Gastrocnemius medialis (tissue), 4 donors: Measurements from ENCODE around the gene ADRA2B. TPM values are rescaled to one million over a fixed set of nuclear protein-coding genes. Genes with fewer than 3 reads are reported as not detected.
"Not testable (repeated sequence)": the region's sequence is repeated elsewhere in the genome, so short reads cannot be mapped to it uniquely, and the experiment has no call there.

Experiments used
- ATAC-seq, 2 donors: fragments of 150-250 bp; one replicate each; pipeline ENCODE4 v1.9.1; 2016
- DNase-seq, 2 donors: peaks; one replicate each; pipeline ENCODE4 v3.0.0-alpha.2; 2019
- H3K27ac ChIP-seq, 4 donors: fragments of 200-600 bp; sonication (generic); 1 replicate in 1 of 4; 2 replicates in 3 of 4; pipeline ENCODE4 v1.5.1; 2016 to 2018; ENCODE audit warnings: mild to moderate bottlenecking in 2 of 4, moderate library complexity in 1 of 4
- H3K27me3 ChIP-seq, 3 donors: fragments of 200-600 bp; sonication (generic) in 2 of 3; 1 replicate in 1 of 3; 2 replicates in 2 of 3; pipeline versions ENCODE4 v1.5.1 to v1.6.0; 2016 to 2019; ENCODE audit warnings: mild to moderate bottlenecking in 1 of 3, moderate library complexity in 1 of 3
- H3K36me3 ChIP-seq, 2 donors: fragments of 200-600 bp; sonication (generic) in 1 of 2; one replicate each; pipeline ENCODE4 v1.5.1; 2017 to 2018
- H3K4me1 ChIP-seq, 2 donors: fragments of 200-600 bp; sonication (generic) in 1 of 2; one replicate each; pipeline ENCODE4 v1.5.1; 2016 to 2017; ENCODE audit warnings: mild to moderate bottlenecking in 2 of 2
- H3K4me3 ChIP-seq, 4 donors: fragments of 200-600 bp; sonication (generic) in 3 of 4; 1 replicate in 1 of 4; 2 replicates in 3 of 4; pipeline ENCODE4 v1.5.1; 2016 to 2019; ENCODE audit warnings: mild to moderate bottlenecking in 2 of 4
- H3K9me3 ChIP-seq, 3 donors: fragments of 200-600 bp; sonication (generic) in 2 of 3; 1 replicate in 1 of 3; 2 replicates in 2 of 3; pipeline ENCODE4 v1.5.1; 2016 to 2019
- POLR2A ChIP-seq, 2 donors: fragments of 450-650 bp; IDR thresholded peaks; one replicate each; pipeline ENCODE4 v1.6.1; 2017; ENCODE audit warnings: antibody characterized with exemption in 2 of 2, mild to moderate bottlenecking in 2 of 2, moderate library complexity in 2 of 2
- in situ Hi-C, 4 donors: fragments of 200-750 bp; cut with MboI; loops; one replicate each; pipeline versions ENCODE4 v1.15.0 to v1.8.0; 2017; ENCODE audit warnings: low sequenced_read_pairs in 4 of 4
- intact Hi-C: fragments of 100-400 bp; cut with DNase I; formaldehyde crosslinking; loops from one replicate; pipeline ENCODE4 v1.15.1; 2023; ENCODE audit warnings: low total_unique reads
- total RNA-seq, 4 donors: library from RNA; depleted of rRNA; stranded (reverse); fragments of >200 nt; gene quantifications; one replicate each; pipeline versions ENCODE4 v1.1.0 to v1.2.3, GENCODE V29; 2016
- TF ChIP-seq, protein P1 (sequence below), 5 experiments: fragments of 450-650 bp in 3 of 5; fragments of 200-600 bp in 2 of 5; sonication (generic) in 2 of 5; IDR thresholded peaks in 4 of 5; conservative IDR thresholded peaks in 1 of 5; 1 replicate in 4 of 5; 2 replicates in 1 of 5; pipeline ENCODE4 v1.5.1; 2016 to 2019; ENCODE audit warnings: antibody characterized with exemption in 5 of 5, mild to moderate bottlenecking in 3 of 5, moderate library complexity in 3 of 5

Gene ADRA2B
- total RNA-seq, 4 donors from 2014 or later: 2.4 to 5.6 (median 3.6) TPM

DNA sequence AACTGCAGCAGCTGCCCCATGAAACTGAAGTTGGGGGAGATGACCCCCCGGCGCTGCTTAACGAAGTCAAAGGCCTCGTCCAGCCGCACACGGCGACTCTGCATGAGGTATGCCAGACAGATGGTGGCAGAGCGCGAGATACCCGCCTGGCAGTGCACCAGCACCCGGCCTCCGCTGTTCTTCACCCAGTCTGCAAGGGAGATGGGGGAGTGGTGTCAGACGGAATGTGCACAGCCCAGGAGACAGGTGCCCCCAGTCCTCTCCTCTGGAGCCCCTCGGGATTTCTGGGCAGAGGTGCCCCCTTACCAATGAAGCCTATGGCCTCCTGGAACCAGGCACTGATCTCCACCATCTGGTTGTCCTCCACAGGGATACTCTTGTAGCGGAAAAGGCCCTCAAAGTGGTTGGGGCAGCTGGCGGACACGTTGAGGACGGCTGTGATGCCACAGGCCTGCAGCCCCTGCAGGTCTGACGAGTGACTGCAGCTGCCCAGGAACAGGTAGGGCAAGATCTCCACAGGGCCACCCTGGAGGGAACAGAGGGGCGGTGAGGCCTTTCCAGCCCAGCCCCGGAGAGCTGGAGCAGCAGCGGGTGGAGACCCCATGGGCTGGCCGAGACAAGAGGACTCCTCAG is 27.6 kb upstream of the ADRA2B start:
- no peak for DNase-seq
- TF ChIP-seq, protein P1, sequence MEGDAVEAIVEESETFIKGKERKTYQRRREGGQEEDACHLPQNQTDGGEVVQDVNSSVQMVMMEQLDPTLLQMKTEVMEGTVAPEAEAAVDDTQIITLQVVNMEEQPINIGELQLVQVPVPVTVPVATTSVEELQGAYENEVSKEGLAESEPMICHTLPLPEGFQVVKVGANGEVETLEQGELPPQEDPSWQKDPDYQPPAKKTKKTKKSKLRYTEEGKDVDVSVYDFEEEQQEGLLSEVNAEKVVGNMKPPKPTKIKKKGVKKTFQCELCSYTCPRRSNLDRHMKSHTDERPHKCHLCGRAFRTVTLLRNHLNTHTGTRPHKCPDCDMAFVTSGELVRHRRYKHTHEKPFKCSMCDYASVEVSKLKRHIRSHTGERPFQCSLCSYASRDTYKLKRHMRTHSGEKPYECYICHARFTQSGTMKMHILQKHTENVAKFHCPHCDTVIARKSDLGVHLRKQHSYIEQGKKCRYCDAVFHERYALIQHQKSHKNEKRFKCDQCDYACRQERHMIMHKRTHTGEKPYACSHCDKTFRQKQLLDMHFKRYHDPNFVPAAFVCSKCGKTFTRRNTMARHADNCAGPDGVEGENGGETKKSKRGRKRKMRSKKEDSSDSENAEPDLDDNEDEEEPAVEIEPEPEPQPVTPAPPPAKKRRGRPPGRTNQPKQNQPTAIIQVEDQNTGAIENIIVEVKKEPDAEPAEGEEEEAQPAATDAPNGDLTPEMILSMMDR (IDR thresholded peaks at IDR 0.05 in 4 of 5, conservative IDR thresholded peaks at IDR 0.05 in 1 of 5): no peak
- TF ChIP-seq POLR2A (IDR thresholded peaks at IDR 0.05): no peak
- no peaks in the 10 kb centered on the region for H3K36me3 ChIP-seq
- no peak for ATAC-seq
- intact Hi-C loops: loop anchor here (2.0 kb wide), 3 partner anchors 31 to 117 kb away; partner anchors contain the start of gene STARD7
- H3K9me3 ChIP-seq: no peaks in the 10 kb centered on the region
- H3K27ac ChIP-seq: peak overlapping the region in 1 of 4 donors; percentile 67
- peak overlapping the region in 2 of 4 donors; percentile 44 to 55 for H3K4me3 ChIP-seq
- in situ Hi-C loops: loop anchor here in 2 of 4 donors (25.0 kb wide), 2 partner anchors 118 to 368 kb away; partner anchors contain the start of genes CIAO1 (in 1 of the 2), NEURL3 (in 1 of the 2) and TMEM127 (in 1 of the 2)
- peaks cover 0 to 7% of the 10 kb centered on the region in 2 donors for H3K4me1 ChIP-seq
- no peaks in the 10 kb centered on the region for H3K27me3 ChIP-seq

DNA sequence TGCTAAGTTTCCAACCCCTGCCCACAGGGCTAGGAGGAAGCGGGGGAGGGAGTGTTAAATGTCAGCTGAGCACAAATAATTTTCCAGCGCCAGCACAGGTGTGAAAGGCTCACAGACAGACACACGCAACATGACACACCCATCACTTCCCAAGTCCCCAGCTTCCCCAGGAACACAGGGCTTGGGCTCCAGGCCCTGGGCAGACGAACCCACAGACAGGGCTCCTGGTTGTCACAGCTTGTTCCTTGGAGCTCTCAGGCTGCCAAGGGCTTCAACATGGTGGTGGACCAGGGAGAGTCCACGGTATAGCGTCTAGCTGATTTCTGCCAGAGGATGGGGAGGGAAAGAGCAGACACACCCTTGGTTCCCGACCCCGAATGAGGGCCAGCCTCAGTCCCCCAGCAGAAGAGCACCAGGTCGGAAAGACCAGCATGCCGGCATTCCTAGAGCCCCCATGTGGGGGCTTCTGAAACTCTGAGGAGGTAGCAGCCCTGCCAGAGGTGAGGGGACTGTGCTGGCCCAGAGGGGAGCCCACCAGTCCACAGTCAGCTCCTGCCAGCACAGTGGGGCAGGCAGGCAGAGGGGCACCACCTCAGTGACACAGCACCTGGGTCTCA is 27.0 kb upstream of the ADRA2B start:
- no peak overlapping the region for H3K4me3 ChIP-seq
- in situ Hi-C loops: loop anchor here in 2 of 4 donors (25.0 kb wide), 2 partner anchors 119 to 369 kb away; partner anchors contain the start of genes CIAO1 (in 1 of the 2), NEURL3 (in 1 of the 2) and TMEM127 (in 1 of the 2)

DNA sequence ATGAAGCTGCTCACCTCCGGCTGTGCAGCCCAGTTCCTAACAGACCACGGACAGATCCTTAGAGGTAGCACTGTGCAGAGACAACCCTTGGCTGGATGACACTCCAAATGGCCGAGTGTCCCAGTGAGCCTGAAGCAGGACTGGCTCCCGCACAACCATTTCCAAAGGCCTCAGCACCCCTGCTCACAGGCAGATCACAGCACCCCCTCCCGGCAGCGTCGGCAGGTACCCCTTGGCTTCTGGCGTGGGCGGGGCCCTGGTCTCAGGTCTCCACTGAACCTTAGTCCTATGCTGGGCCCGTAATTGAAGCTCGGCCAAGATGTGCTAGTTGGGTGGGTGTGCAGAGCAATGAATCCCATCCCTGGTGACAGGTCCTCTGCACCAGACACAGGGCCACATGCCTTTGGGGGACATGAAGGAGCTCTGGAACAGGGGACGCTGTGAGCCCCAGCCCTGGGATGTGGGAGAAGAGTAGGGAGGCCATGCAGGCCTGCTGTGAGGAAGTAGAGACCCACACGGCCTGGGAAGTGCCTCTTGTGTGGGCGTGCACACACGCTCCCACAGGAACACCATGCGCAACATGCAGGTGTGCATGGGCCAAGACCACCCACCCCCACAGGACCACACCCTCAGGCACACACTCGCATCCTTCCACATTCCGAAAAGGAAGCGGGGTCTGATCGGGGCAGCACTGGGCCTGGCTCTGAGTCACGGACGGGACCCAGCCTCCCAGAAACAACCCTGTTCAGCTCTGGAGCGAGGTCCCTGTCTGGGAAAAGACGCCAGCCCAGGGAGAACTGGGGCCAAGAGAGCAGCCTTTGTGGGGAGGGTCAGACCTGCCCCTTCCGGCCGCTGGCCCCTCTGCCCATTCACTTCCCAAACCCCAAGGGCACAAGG is 26.1 kb upstream of the ADRA2B start:
- peaks cover 0 to 7% of the 10 kb centered on the region in 2 donors for H3K4me1 ChIP-seq
- H3K27me3 ChIP-seq: no peaks in the 10 kb centered on the region
- no peak overlapping the region for H3K4me3 ChIP-seq
- TF ChIP-seq, protein P1 (IDR thresholded peaks at IDR 0.05 in 4 of 5, conservative IDR thresholded peaks at IDR 0.05 in 1 of 5): no peak
- TF ChIP-seq POLR2A (IDR thresholded peaks at IDR 0.05): no peak
- intact Hi-C loops: no loop called here
- in situ Hi-C loops: loop anchor here in 2 of 4 donors (25.0 kb wide), 2 partner anchors 120 to 370 kb away; partner anchors contain the start of genes CIAO1 (in 1 of the 2), NEURL3 (in 1 of the 2) and TMEM127 (in 1 of the 2)
- DNase-seq (no peak), ATAC-seq (no peak)
- no peak overlapping the region for H3K27ac ChIP-seq
- no peaks in the 10 kb centered on the region for H3K36me3 ChIP-seq
- no peaks in the 10 kb centered on the region for H3K9me3 ChIP-seq

More for the DNA sequence above, 27.0 kb upstream of the ADRA2B start:
- intact Hi-C loops: no loop called here
- H3K36me3 ChIP-seq: no peaks in the 10 kb centered on the region
- ATAC-seq: no peak
- TF ChIP-seq, protein P1 (IDR thresholded peaks at IDR 0.05 in 4 of 5, conservative IDR thresholded peaks at IDR 0.05 in 1 of 5): no peak
- no peak for TF ChIP-seq POLR2A (IDR thresholded peaks at IDR 0.05)
- H3K27ac ChIP-seq: no peak overlapping the region
- no peaks in the 10 kb centered on the region for H3K9me3 ChIP-seq
- H3K4me1 ChIP-seq: peaks cover 0 to 7% of the 10 kb centered on the region in 2 donors
- DNase-seq: no peak
- H3K27me3 ChIP-seq: no peaks in the 10 kb centered on the region

DNA sequence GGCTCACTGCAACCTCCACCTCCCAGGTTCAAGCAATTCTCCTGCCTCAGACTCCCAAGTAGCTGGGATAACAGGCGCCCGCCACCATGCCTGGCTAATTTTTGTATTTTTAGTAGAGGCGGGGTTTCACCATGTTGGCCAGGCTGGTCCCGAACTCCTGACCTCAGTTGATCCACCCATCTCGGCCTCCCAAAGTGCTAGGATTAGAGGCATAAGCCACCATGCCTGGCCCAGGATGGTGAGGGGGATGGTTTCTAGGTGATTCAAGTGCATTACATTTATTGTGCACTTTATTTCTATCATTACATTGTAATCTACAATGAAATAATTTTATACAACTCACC is 25.2 kb upstream of the ADRA2B start:
- in situ Hi-C loops: loop anchor here in 2 of 4 donors (25.0 kb wide), 2 partner anchors 121 to 371 kb away; partner anchors contain the start of genes CIAO1 (in 1 of the 2), NEURL3 (in 1 of the 2) and TMEM127 (in 1 of the 2)
- ATAC-seq, H3K27me3 ChIP-seq, DNase-seq, H3K9me3 ChIP-seq, H3K36me3 ChIP-seq, H3K4me1 ChIP-seq, intact Hi-C loops, H3K27ac ChIP-seq, H3K4me3 ChIP-seq: not testable (repeated sequence)
